Activated T-cell treated with anti-CD3 and anti-CD28 coated beads, Interleukin-2, amount 50 U/mL, for 72 hours (primary cell): ENCODE measurements around the gene SH3TC1. TPM values are rescaled to one million over a fixed set of nuclear protein-coding genes. Genes with fewer than 3 reads are reported as not detected.

Experiments
- ATAC-seq, 2 donors: fragments of 150-1000 bp; cut with Tn5 transposase; replicated peaks in 1 of 2; 2 replicates each; pipeline ENCODE4 v1.10.0; 2021; ENCODE audit warnings: moderate library complexity in 2 of 2, mild to moderate bottlenecking in 1 of 2
- DNase-seq, 2 donors: peaks; one replicate each; pipeline ENCODE4 v3.0.0; 2021 to 2022; ENCODE audit warnings: mixed read lengths in 1 of 2
- H3K27ac Mint-ChIP-seq: one replicate; pipeline ENCODE4 v1.8.0; 2022; ENCODE audit warnings: mild to moderate bottlenecking, moderate library complexity, mixed read lengths
- H3K27me3 Mint-ChIP-seq: one replicate; pipeline ENCODE4 v1.8.0; 2022; ENCODE audit warnings: low read depth, mixed read lengths
- H3K36me3 Mint-ChIP-seq, 2 donors: one replicate each; pipeline ENCODE4 v1.8.0; 2022; ENCODE audit warnings: mixed read lengths in 2 of 2, mild to moderate bottlenecking in 1 of 2; ENCODE audit not compliant: insufficient read depth in 2 of 2
- H3K4me1 Mint-ChIP-seq: one replicate; pipeline ENCODE4 v1.8.0; 2022; ENCODE audit warnings: low read depth, mixed read lengths
- H3K4me3 Mint-ChIP-seq, 2 donors: one replicate each; pipeline ENCODE4 v1.8.0; 2022; ENCODE audit warnings: mild to moderate bottlenecking in 2 of 2, mixed read lengths in 2 of 2, moderate library complexity in 2 of 2
- H3K9me3 Mint-ChIP-seq, 2 donors: one replicate each; pipeline ENCODE4 v1.8.0; 2022; ENCODE audit warnings: mixed read lengths in 2 of 2
- total RNA-seq, 2 donors: library from RNA; stranded (reverse); gene quantifications; one replicate each; pipeline ENCODE4 v1.2.3, GENCODE V29; 2022

The SH3TC1 gene
- total RNA-seq, 2 donors from 2014 or later, result 15.2 to 39.0 TPM

- Mint-ChIP-seq H3K36me3 (no peaks in the 10 kb centered on the region), H3K4me1 (no peaks in the 10 kb centered on the region), H3K4me3 (no peak overlapping the region), H3K9me3 (no peaks in the 10 kb centered on the region), H3K27ac (no peak overlapping the region), H3K27me3 (no peaks in the 10 kb centered on the region)
- DNase-seq, result no peak
- no peak for ATAC-seq
These were observed 51.5 kb downstream of the SH3TC1 start for GRCh38 chr4:8250637-8251036.

GRCh38 chr4:8251110-8251883 lies 52.2 kb downstream of the SH3TC1 start:
- no peak overlapping the region for H3K27ac Mint-ChIP-seq
- ATAC-seq (no peak), DNase-seq (no peak)
- no peaks in the 10 kb centered on the region for H3K9me3 Mint-ChIP-seq
- no peaks in the 10 kb centered on the region for H3K4me1 Mint-ChIP-seq
- no peaks in the 10 kb centered on the region for H3K36me3 Mint-ChIP-seq
- no peaks in the 10 kb centered on the region for H3K27me3 Mint-ChIP-seq
- no peak overlapping the region for H3K4me3 Mint-ChIP-seq

GRCh38 chr4:8252301-8253173 lies 53.4 kb downstream of the SH3TC1 start:
- ATAC-seq, result no peak
- no peak for DNase-seq
- H3K27me3 Mint-ChIP-seq, result no peaks in the 10 kb centered on the region

GRCh38 chr4:8254076-8254475 lies 55.0 kb downstream of the SH3TC1 start:
- no peak for ATAC-seq
- Mint-ChIP-seq H3K27me3 (no peaks in the 10 kb centered on the region), H3K9me3 (no peaks in the 10 kb centered on the region), H3K4me1 (no peaks in the 10 kb centered on the region), H3K4me3 (no peak overlapping the region), H3K36me3 (no peaks in the 10 kb centered on the region), H3K27ac (no peak overlapping the region)
- DNase-seq, result no peak

More at GRCh38 chr4:8252301-8253173, 53.4 kb downstream of the SH3TC1 start:
- no peaks in the 10 kb centered on the region for H3K4me1 Mint-ChIP-seq
- no peaks in the 10 kb centered on the region for H3K36me3 Mint-ChIP-seq
- no peak overlapping the region for H3K27ac Mint-ChIP-seq
- no peak overlapping the region for H3K4me3 Mint-ChIP-seq
- no peaks in the 10 kb centered on the region for H3K9me3 Mint-ChIP-seq

GRCh38 chr4:8255698-8256441 lies 56.8 kb downstream of the SH3TC1 start:
- Mint-ChIP-seq H3K4me3 (no peak overlapping the region), H3K36me3 (no peaks in the 10 kb centered on the region), H3K27me3 (peaks cover 5% of the 10 kb centered on the region), H3K4me1 (no peaks in the 10 kb centered on the region), H3K9me3 (no peaks in the 10 kb centered on the region), H3K27ac (no peak overlapping the region)
- ATAC-seq (no peak), DNase-seq (no peak)

- Mint-ChIP-seq H3K4me3 (no peak overlapping the region), H3K36me3 (no peaks in the 10 kb centered on the region), H3K27me3 (peaks cover 5% of the 10 kb centered on the region), H3K27ac (no peak overlapping the region), H3K4me1 (no peaks in the 10 kb centered on the region), H3K9me3 (no peaks in the 10 kb centered on the region)
- ATAC-seq (no peak), DNase-seq (no peak)
These were observed 58.8 kb downstream of the SH3TC1 start for GRCh38 chr4:8257854-8258253.

- no peak overlapping the region for H3K27ac Mint-ChIP-seq
- H3K4me1 Mint-ChIP-seq, result no peaks in the 10 kb centered on the region
- no peak overlapping the region for H3K4me3 Mint-ChIP-seq
- H3K27me3 Mint-ChIP-seq, result peaks cover 9% of the 10 kb centered on the region
- H3K36me3 Mint-ChIP-seq, result no peaks in the 10 kb centered on the region
- H3K9me3 Mint-ChIP-seq, result no peaks in the 10 kb centered on the region
- ATAC-seq, result peak in 1 of 2 donors; percentile 25
- no peak for DNase-seq
These were observed 59.6 kb downstream of the SH3TC1 start for GRCh38 chr4:8258552-8259212.

GRCh38 chr4:8259743-8260430 lies 60.8 kb downstream of the SH3TC1 start:
- H3K27me3 Mint-ChIP-seq, result peaks cover 12% of the 10 kb centered on the region
- no peak for ATAC-seq
- no peaks in the 10 kb centered on the region for H3K36me3 Mint-ChIP-seq
- no peaks in the 10 kb centered on the region for H3K9me3 Mint-ChIP-seq
- no peaks in the 10 kb centered on the region for H3K4me1 Mint-ChIP-seq
- H3K27ac Mint-ChIP-seq, result no peak overlapping the region
- no peak overlapping the region for H3K4me3 Mint-ChIP-seq
- no peak for DNase-seq

GRCh38 chr4:8260656-8261111 lies 61.6 kb downstream of the SH3TC1 start:
- Mint-ChIP-seq H3K4me3 (no peak overlapping the region), H3K9me3 (no peaks in the 10 kb centered on the region), H3K36me3 (no peaks in the 10 kb centered on the region), H3K27ac (no peak overlapping the region), H3K27me3 (peaks cover 12% of the 10 kb centered on the region), H3K4me1 (no peaks in the 10 kb centered on the region)
- DNase-seq, result no peak
- ATAC-seq, result no peak

GRCh38 chr4:8261851-8262535 lies 62.9 kb downstream of the SH3TC1 start:
- no peaks in the 10 kb centered on the region for H3K9me3 Mint-ChIP-seq
- no peaks in the 10 kb centered on the region for H3K4me1 Mint-ChIP-seq
- DNase-seq (no peak), ATAC-seq (no peak)
- H3K36me3 Mint-ChIP-seq, result no peaks in the 10 kb centered on the region
- no peak overlapping the region for H3K4me3 Mint-ChIP-seq
- no peak overlapping the region for H3K27ac Mint-ChIP-seq
- H3K27me3 Mint-ChIP-seq, result peaks cover 12% of the 10 kb centered on the region

GRCh38 chr4:8262637-8263322 lies 63.7 kb downstream of the SH3TC1 start:
- DNase-seq (no peak), ATAC-seq (no peak)
- H3K36me3 Mint-ChIP-seq, result no peaks in the 10 kb centered on the region
- H3K4me3 Mint-ChIP-seq, result no peak overlapping the region
- no peak overlapping the region for H3K27ac Mint-ChIP-seq
- no peaks in the 10 kb centered on the region for H3K4me1 Mint-ChIP-seq
- H3K27me3 Mint-ChIP-seq, result peaks cover 12% of the 10 kb centered on the region
- H3K9me3 Mint-ChIP-seq, result no peaks in the 10 kb centered on the region
